ENCODE measurements around the gene UTP4.

UTP4 gene
- 31.1 reads per million, percentile 57 among the genes with 10 or more reads in this experiment for total RNA-seq

- peak; percentile 80 for DNase-seq
Measured at GRCh38 chr16:69132424-69133252, at the start of gene UTP4, which contains the start of gene CHTF8. UTP4 (plus strand) TSS chr16:69132649; CDS start chr16:69133460, 811 bp downstream. CHTF8 (minus strand) TSS chr16:69132588; CDS start chr16:69121458, 11,130 bp downstream.

- no peak for DNase-seq
Measured at GRCh38 chr16:69083306-69083941, 49.0 kb upstream of the UTP4 start.

- DNase-seq = no peak
Measured at GRCh38 chr16:69084289-69084688, 48.2 kb upstream of the UTP4 start.

- DNase-seq = no peak
Measured at GRCh38 chr16:69085032-69085695, 47.3 kb upstream of the UTP4 start.

- no peak for DNase-seq
Measured at GRCh38 chr16:69087161-69087581, 45.3 kb upstream of the UTP4 start.

- DNase-seq = no peak
Measured at GRCh38 chr16:69088684-69089083, 43.8 kb upstream of the UTP4 start.

- DNase-seq = no peak
Measured at GRCh38 chr16:69089091-69089910, 43.1 kb upstream of the UTP4 start.

- no peak for DNase-seq
Measured at GRCh38 chr16:69093974-69094373, 38.5 kb upstream of the UTP4 start.

GRCh38 chr16:69094501-69094900 lies 37.9 kb upstream of the UTP4 start:
- DNase-seq = no peak

- no peak for DNase-seq
Measured at GRCh38 chr16:69095193-69095592, 37.3 kb upstream of the UTP4 start.

- no peak for DNase-seq
Measured at GRCh38 chr16:69100071-69100691, 32.3 kb upstream of the UTP4 start.

GRCh38 chr16:69105501-69106361 lies 26.7 kb upstream of the UTP4 start, which contains the start of gene HAS3:
HAS3 (plus strand) TSS chr16:69105653; CDS start chr16:69109396, 3,743 bp downstream.
- no peak for DNase-seq

- no peak for DNase-seq
Measured at GRCh38 chr16:69106491-69107315, 25.7 kb upstream of the UTP4 start.

- no peak for DNase-seq
Measured at GRCh38 chr16:69107316-69107962, 25.0 kb upstream of the UTP4 start.

GRCh38 chr16:69108064-69108904 lies 24.2 kb upstream of the UTP4 start:
- no peak for DNase-seq

GRCh38 chr16:69108905-69109252 lies 23.6 kb upstream of the UTP4 start:
- DNase-seq = no peak

GRCh38 chr16:69109486-69110270 lies 22.8 kb upstream of the UTP4 start:
- no peak for DNase-seq

GRCh38 chr16:69110406-69110805 lies 22.0 kb upstream of the UTP4 start:
- DNase-seq = no peak
